PC-3 (cell line): ENCODE measurements around the gene SSNA1. TPM values are rescaled to one million over a fixed set of nuclear protein-coding genes. Genes with fewer than 3 reads are reported as not detected.

Source experiments
- ATAC-seq: fragments of 200-7000 bp; cut with Tn5 transposase; 2 replicates; pipeline ENCODE4 v1.9.1; 2020; ENCODE audit warnings: mild to moderate bottlenecking, moderate library complexity
- BruUV-seq: library from RNA; stranded (reverse); fragments of 400-500 nt; replicated peaks from 2 replicates; lab custom pipeline; 2021; lab: Mats Ljungman, UMichigan
- CTCF ChIA-PET: fragments of 300-600 bp; sonication (Branson Sonifier 250); formaldehyde crosslinking; loops from one replicate; lab custom pipeline; 2022; ENCODE audit warnings: antibody characterized with exemption; lab: Charles Lee
- POLR2A ChIA-PET: fragments of 300-600 bp; sonication (Branson Sonifier 250); formaldehyde crosslinking; loops from one replicate; lab custom pipeline; 2022; ENCODE audit warnings: antibody characterized with exemption; ENCODE audit not compliant: unreplicated experiment; lab: Charles Lee
- DNase-seq: peaks from one replicate; pipeline ENCODE4 v3.0.0-alpha.2; 2015
- H2AFZ ChIP-seq: fragments of 300-600 bp; sonication (generic); 2 replicates; pipeline ENCODE4 v1.6.0; 2016; ENCODE audit warnings: antibody characterized with exemption, low read length
- H3F3A ChIP-seq: fragments of 300-600 bp; sonication (generic); one replicate; pipeline ENCODE4 v1.6.0; 2017; ENCODE audit warnings: antibody characterized with exemption, low read length, control low read depth, mild to moderate bottlenecking; ENCODE audit not compliant: unreplicated experiment
- H3K27ac ChIP-seq: fragments of 300-600 bp; sonication (generic); 2 replicates; pipeline ENCODE4 v1.5.1; 2016; ENCODE audit warnings: mild to moderate bottlenecking, low read length
- H3K27me3 ChIP-seq: fragments of 300-600 bp; sonication (generic); 2 replicates; pipeline ENCODE4 v1.6.1; 2016; ENCODE audit warnings: low read length, mixed read lengths
- H3K36me3 ChIP-seq: fragments of 300-600 bp; sonication (generic); 2 replicates; pipeline ENCODE4 v1.6.1; 2016; ENCODE audit warnings: low read depth, mixed run types, low read length, mixed read lengths
- H3K4me1 ChIP-seq: fragments of 300-600 bp; sonication (generic); 2 replicates; pipeline ENCODE4 v1.5.1; 2016; ENCODE audit warnings: low read length; ENCODE audit not compliant: insufficient read depth
- H3K4me2 ChIP-seq: fragments of 300-600 bp; sonication (generic); 2 replicates; pipeline ENCODE4 v1.6.0; 2016; ENCODE audit warnings: low read length
- H3K4me3 ChIP-seq: fragments of 300-600 bp; sonication (generic); 2 replicates; pipeline ENCODE4 v1.5.1; 2016; ENCODE audit warnings: mild to moderate bottlenecking, low read length, mixed read lengths
- H3K79me2 ChIP-seq: fragments of 300-600 bp; sonication (generic); 2 replicates; pipeline ENCODE4 v1.6.1; 2017; ENCODE audit warnings: low read length, mixed read lengths
- H3K9ac ChIP-seq: fragments of 300-600 bp; sonication (generic); 2 replicates; pipeline ENCODE4 v1.6.0; 2016; ENCODE audit warnings: mild to moderate bottlenecking, low read length
- H3K9me2 ChIP-seq: fragments of 300-600 bp; sonication (generic); replicated peaks from 2 replicates; pipeline ENCODE4 v1.6.1; 2016; ENCODE audit warnings: mixed run types, low read length, mixed read lengths
- H3K9me3 ChIP-seq: fragments of 300-600 bp; sonication (generic); 2 replicates; pipeline ENCODE4 v1.6.1; 2016; ENCODE audit warnings: low read length, mixed read lengths
- H4K20me1 ChIP-seq: fragments of 300-600 bp; sonication (generic); 2 replicates; pipeline ENCODE4 v1.6.1; 2016; ENCODE audit warnings: low read length, mixed read lengths
- CTCF ChIP-seq: fragments of 300-600 bp; sonication (generic); conservative IDR thresholded peaks from 2 replicates; pipeline ENCODE4 v1.5.1; 2017; ENCODE audit warnings: antibody characterized with exemption, low read depth, mild to moderate bottlenecking, low read length
- EZH2 ChIP-seq: fragments of 300-600 bp; sonication (generic); IDR thresholded peaks from one replicate; pipeline ENCODE4 v1.6.1; 2017; ENCODE audit warnings: antibody characterized with exemption, mild to moderate bottlenecking, low read length; ENCODE audit not compliant: unreplicated experiment
- EZH2phosphoT487 ChIP-seq: fragments of 300-600 bp; sonication (generic); IDR thresholded peaks from 2 replicates; pipeline ENCODE4 v1.6.1; 2018; ENCODE audit warnings: mild to moderate bottlenecking, antibody characterized with exemption, low read length, borderline replicate concordance
- intact Hi-C: fragments of 100-400 bp; cut with micrococcal nuclease; formaldehyde crosslinking; loops from 2 replicates; pipeline ENCODE4 v1.9.0; 2023
- total RNA-seq: library from RNA; depleted of rRNA; stranded (reverse); fragments of >200 nt; gene quantifications from 2 replicates; pipeline ENCODE4 v1.2.3, GENCODE V29; 2014

Gene SSNA1
- total RNA-seq, 1 experiment from 2014 or later, result 123 TPM

- Histone ChIP-seq H3K4me1 (no peaks in the 10 kb centered on the region), H2AFZ (no peak overlapping the region), H3F3A (no peaks in the 10 kb centered on the region), H3K9ac (no peak overlapping the region), H3K4me2 (no peak overlapping the region), H3K4me3 (no peak overlapping the region), H3K27ac (no peak overlapping the region), H3K9me3 (no peaks in the 10 kb centered on the region), H3K9me2 (no peaks in the 10 kb centered on the region), H3K27me3 (no peaks in the 10 kb centered on the region), H3K36me3 (no peaks in the 10 kb centered on the region), H4K20me1 (no peaks in the 10 kb centered on the region), H3K79me2 (no peaks in the 10 kb centered on the region)
- ATAC-seq (no peak), DNase-seq (no peak)
- TF ChIP-seq CTCF (no peak), EZH2 (no peak), EZH2phosphoT487 (no peak)
- intact Hi-C loops, result no loop called here
- no TSS peak for BruUV-seq
- CTCF ChIA-PET, result no interaction called here
- POLR2A ChIA-PET, result no interaction called here
These were observed 15.3 kb upstream of the SSNA1 start for GRCh38 chr9:137172901-137173795.

- Histone ChIP-seq H3K4me3 (no peak overlapping the region), H3K4me1 (no peaks in the 10 kb centered on the region), H3K27me3 (no peaks in the 10 kb centered on the region), H3F3A (no peaks in the 10 kb centered on the region), H2AFZ (no peak overlapping the region), H3K9ac (no peak overlapping the region), H3K4me2 (no peak overlapping the region), H3K79me2 (no peaks in the 10 kb centered on the region), H3K9me2 (no peaks in the 10 kb centered on the region), H3K27ac (no peak overlapping the region), H3K9me3 (no peaks in the 10 kb centered on the region), H3K36me3 (no peaks in the 10 kb centered on the region), H4K20me1 (no peaks in the 10 kb centered on the region)
- no peak for TF ChIP-seq EZH2
- no peak for TF ChIP-seq CTCF
- no peak for TF ChIP-seq EZH2phosphoT487
- no TSS peak for BruUV-seq
- POLR2A ChIA-PET, result no interaction called here
- intact Hi-C loops, result no loop called here
- no peak for ATAC-seq
- DNase-seq, result no peak
- CTCF ChIA-PET, result no interaction called here
These were observed 14.4 kb upstream of the SSNA1 start for GRCh38 chr9:137173796-137174664.
